GM21737 (cell line): ENCODE results near the gene SDF4.
"Not testable (repeated sequence)": the region's sequence is repeated elsewhere in the genome, so short reads cannot be mapped to it uniquely, and the experiment has no call there.

Experiments used
- ATAC-seq: cut with Tn5 transposase; IDR thresholded peaks from one replicate; pipeline ENCODE4 v1.9.1; 2021; ENCODE audit warnings: mild to moderate bottlenecking, moderate library complexity; ENCODE audit not compliant: unreplicated experiment

Gene SDF4

GRCh38 chr1:1259951-1260600, 28.3 kb upstream of the SDF4 start:
- no peak for ATAC-seq

GRCh38 chr1:1259540-1259939, 27.7 kb upstream of the SDF4 start:
- ATAC-seq = no peak

DNA sequence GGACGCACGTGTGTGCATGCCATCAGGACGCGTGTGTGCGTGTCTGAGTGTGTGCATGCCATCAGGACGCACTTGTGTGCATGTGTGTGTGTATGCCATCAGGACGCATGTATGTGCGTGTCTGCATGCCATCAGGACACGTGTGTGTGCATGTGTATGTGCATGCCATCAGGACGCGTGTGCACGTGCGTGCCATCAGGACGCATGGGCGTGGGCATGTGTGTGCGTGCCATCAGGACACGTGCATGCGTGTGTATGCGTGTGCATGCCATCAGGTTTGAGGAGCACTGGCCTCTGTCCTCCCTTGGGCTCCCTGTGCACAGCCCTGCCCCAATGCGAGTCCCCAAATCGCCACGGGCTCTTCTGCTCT, 27.3 kb upstream of the SDF4 start:
- ATAC-seq = no peak

GRCh38 chr1:1256956-1257871, 25.4 kb upstream of the SDF4 start:
- no peak for ATAC-seq

GRCh38 chr1:1255611-1256010, 23.8 kb upstream of the SDF4 start:
- no peak for ATAC-seq

DNA sequence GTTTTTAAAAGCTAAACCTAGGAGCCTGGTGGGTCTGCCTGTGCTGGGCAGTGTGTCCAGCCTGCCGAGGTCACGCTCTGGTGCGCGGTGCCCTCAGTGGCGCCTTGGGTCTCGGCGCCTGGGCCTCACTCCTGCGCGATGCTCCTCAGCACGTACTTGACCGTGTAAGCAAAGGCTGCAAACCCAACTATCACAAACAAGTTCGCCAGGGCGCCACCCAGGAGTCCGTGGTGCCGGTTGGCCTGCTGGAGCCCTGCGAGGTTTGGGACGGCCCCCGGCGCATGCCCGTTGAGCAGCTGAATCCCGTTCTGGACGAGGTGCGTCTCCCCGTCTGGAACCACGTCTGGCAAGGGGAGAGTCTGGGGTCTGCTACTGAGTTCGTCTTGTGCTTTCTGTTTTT, 23.3 kb upstream of the SDF4 start:
- no peak for ATAC-seq

DNA sequence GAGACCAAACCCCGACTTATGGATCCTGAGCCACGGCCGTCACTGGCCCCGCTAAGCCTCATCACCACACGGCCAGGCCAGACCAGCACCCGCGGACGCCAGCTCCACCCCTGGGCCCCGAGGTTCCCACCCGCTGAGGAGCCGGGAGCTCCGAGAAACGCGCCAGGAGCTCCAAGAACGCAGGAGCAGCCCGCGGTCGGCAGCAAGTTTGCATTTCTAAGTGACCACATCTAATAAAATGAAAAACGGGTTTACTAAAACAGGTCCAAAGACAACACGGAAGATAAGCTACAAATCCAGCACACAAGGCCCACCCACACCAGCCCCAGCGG, 22.8 kb upstream of the SDF4 start:
- ATAC-seq = no peak

DNA sequence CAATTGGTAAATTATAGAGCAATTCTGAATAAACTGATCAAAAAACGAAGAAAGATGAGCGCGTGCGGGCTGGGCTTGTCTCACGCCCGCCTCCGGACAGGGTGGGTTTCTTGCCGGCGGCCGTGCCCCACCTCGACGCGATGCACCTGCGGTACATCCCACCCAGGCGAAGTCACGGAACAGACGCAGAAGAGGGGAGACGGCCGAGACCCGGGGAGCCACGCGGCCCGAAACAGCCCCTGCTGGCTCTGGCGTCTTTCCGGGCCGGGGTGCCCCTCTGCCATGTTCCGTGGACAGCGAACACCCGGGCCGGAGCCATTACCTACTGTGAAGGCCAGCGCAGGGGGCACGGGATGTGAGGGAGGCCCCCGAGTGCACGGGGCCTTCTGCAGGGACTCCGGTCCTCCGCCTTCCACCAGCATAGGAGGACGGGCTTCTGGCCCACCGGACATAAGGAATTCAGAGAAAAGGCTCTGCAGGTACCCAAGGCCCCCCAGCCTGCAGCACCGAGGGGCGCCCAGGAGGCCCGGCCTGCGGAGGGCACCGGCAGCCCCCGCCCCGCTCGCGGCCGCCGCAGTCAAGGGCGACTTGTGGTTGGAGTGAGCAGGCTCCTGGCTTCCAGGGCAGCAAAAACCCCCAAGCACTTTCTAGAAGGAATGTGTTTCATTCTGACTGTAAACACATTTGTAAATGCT, 22.3 kb upstream of the SDF4 start:
- ATAC-seq = no peak

DNA sequence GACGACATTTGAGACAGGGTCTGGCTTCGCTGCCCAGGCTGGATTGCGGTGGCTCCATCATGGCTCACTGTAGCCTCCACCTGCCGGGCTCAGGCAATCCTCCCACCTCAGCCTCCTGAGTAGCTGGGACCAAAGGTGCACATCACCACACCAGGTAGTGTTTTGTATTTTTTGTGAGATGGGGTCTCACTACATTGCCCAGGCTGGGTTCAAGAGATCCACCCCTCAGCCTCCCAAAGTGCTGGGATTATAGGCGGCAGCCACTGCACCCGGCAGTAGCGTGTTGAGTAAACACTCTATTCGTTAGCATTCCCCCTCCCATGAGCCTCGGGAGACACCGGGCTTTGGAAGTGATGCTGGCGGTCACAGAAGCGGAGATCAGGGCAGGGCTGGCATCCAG, 21.5 kb upstream of the SDF4 start:
- ATAC-seq = no peak

- ATAC-seq = no peak
Observed at GRCh38 chr1:1250786-1251284, 19.0 kb upstream of the SDF4 start.

- not testable (repeated sequence) for ATAC-seq
Observed at GRCh38 chr1:1248009-1248913, 16.5 kb upstream of the SDF4 start.

- ATAC-seq = no peak
Observed at GRCh38 chr1:1247341-1247913, 15.6 kb upstream of the SDF4 start.

- ATAC-seq = no peak
Observed at GRCh38 chr1:1246577-1247340, 15.0 kb upstream of the SDF4 start, which contains the start of gene C1QTNF12. Gene C1QTNF12, minus strand, starts transcription at chr1:1246722. Its CDS starts 32 bp downstream, at chr1:1246690.

DNA sequence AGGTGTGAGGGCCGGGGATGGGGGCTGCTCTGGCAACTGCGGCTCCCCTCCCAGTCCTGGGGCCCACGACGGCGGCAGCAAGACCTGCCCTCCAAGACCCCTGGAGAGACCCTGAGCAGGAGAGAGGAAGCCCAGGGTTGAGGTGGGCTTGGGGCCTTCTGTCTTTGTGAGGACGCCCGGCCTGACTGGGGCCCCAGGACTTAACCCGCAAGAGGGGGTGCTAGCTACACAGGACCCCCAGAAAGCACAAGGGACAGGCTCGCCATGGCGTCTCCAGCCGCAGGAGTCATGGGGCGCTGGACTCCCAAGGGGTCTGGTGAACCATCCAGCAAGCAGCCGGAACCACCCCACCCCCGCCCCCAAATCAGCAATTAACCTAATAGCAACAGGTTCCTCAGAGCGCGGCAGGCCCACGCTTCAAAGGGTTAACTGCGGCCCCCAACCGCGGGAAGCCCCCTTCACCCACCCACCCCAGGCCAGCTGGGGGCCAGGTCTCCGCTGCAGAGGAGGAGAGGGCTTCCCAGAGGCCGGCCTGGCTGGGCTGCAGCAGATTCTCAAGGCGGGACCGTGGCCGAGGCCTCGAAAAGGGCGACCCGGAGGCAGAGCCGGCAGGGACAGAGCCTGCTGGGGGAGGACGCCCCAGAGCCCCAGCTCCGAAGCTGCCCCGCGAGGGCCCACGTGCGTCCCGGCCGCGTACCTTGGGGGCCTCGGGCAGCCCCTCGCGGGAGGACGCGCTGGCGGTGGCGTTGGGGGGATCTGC, 14.2 kb upstream of the SDF4 start:
- ATAC-seq = no peak

DNA sequence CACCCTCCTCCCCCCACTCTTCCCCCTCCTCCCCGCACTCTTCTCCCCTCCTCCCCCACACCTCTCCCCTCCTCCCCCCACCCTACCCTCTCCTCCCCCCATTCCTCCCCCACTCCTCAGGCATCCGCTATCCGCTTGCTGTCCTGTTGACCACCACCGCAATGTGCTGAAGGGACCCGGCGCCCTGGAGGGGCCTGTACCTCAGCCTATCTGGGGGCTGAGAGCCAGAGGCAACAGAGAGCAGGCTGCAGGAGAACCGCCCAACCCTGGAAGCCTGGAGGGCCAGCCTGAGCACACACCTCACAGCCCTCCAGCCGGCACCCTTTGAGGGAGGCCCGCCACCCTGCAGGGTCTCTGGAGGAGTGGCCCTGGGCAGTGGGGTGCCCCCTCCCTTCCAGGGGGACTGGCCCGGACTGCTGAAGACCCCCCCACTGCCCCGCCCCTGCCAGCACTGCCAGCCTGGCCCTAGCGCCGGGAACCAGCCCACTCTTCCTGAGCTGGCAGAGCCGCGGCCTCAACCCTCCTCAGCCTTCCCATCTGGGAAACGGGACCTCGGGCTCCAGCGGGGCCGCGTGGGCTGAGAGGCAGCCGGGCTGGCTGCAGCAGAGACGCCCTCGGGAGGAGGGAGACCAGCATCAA, 13.5 kb upstream of the SDF4 start:
- no peak for ATAC-seq

DNA sequence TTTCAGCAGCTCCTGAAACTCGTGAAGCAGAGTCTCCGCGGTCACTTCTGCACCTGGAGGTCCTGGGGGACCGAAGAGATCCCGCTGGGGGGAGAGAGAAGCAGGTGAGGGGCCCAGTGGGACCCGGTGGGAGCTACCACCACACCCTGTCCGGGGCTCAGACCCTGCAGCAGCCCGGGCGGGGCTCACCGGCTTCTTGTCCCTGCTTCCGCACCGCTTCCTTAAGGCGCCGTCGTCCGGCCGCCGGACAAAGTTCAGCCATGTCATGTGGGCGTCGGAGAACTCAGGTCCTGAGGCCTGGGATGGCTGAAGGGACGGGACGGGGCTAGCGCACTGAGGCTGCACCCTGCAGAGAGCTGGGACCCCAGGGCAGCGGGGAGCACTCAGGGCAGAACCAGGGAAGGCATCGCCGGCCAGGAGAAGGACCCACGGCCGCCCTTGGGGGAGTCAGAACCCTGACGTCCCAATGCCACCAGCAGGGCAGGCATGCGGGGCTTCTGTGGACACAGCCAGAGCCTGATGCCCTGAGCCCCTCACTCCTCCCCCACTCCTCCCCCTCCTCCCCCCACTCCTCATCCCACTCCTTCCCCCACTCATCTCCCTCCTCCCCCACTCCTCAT, 12.5 kb upstream of the SDF4 start:
- no peak for ATAC-seq

GRCh38 chr1:1243807-1244191, 12.0 kb upstream of the SDF4 start:
- no peak for ATAC-seq

DNA sequence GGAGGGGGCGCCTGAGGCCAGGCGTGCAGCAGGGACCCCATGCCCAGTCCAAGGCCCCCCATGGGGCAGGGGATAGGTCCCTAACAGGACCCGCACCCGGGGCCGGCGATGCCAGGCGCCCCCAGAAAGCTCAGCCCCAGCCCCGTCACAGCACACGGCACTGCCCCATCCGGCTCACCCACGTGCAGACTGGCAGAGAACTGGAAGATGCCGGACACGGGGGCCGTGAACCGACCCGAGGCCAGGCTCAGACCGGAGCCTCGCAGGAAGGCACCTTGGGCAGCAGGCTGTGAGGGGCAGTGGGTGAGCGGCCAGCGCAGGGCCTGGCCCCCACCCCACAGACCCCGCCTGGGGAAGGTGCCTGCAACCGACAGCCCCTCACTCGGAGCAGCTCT, 11.5 kb upstream of the SDF4 start:
- no peak for ATAC-seq
